Measurements from ENCODE around the gene PCGF1. TPM values are rescaled to one million over a fixed set of nuclear protein-coding genes. Genes with fewer than 3 reads are reported as not detected.
"Not testable (repeated sequence)": the region's sequence is repeated elsewhere in the genome, so short reads cannot be mapped to it uniquely, and the experiment has no call there.

The PCGF1 gene
- total RNA-seq, 1 experiment from 2014 or later = 39.9 TPM

GRCh38 chr2:74461187-74462053, 46.1 kb downstream of the PCGF1 start:
- Histone ChIP-seq H3K27ac (ENCODE audit: low read depth, low read length) (no peak overlapping the region), H3K36me3 (ENCODE audit: control insufficient read depth in 1 of 2, insufficient read depth in 2 of 2, low read length in 2 of 2) (peaks cover 6 to 19% of the 10 kb centered on the region in 2 experiments; a peak in 2 of 4 replicates), H3K9me2 (ENCODE audit: insufficient read depth) (no peaks in the 10 kb centered on the region), H3K27me3 (ENCODE audit: insufficient read depth, low read length) (no peaks in the 10 kb centered on the region), H4K20me1 (ENCODE audit: insufficient read depth) (no peaks in the 10 kb centered on the region), H3K9me3 (ENCODE audit: control insufficient read depth in 1 of 2, insufficient read depth in 1 of 2, low read depth in 1 of 2, low read length in 2 of 2) (no peaks in the 10 kb centered on the region), H3K4me2 (ENCODE audit: low read length) (no peak overlapping the region), H2AFZ (ENCODE audit: low read depth, low read length, poor library complexity, severe bottlenecking) (no peak overlapping the region), H3K4me1 (ENCODE audit: control insufficient read depth in 1 of 2, insufficient read depth in 2 of 2, low read length in 2 of 2) (peaks cover 5 to 34% of the 10 kb centered on the region in 2 experiments), H3K4me3 (replicated peaks in 1 of 2; ENCODE audit: low read depth in 1 of 2, low read length in 2 of 2) (no peak overlapping the region), H3K79me2 (ENCODE audit: insufficient read depth, low read length) (peaks cover 27% of the 10 kb centered on the region), H3K9ac (ENCODE audit: low read length) (no peak overlapping the region)
- POLR2A ChIA-PET = no interaction called here
- intact Hi-C loops (cut with micrococcal nuclease) = no loop called here
- ATAC-seq (no peak), DNase-seq (ENCODE audit: low read depth, low spot score) (no peak)
- BruUV-seq (replicated peaks) = no TSS peak
- CTCF ChIA-PET = interaction anchor here (1.3 kb wide), 1 partner anchor 71 kb away, joined by 5 read pairs; no protein-coding TSS in a partner anchor
- TF ChIP-seq POLR2A (IDR thresholded peaks at IDR 0.05; ENCODE audit: borderline replicate concordance, extremely low read depth, insufficient read depth, insufficient read length) (no peak), ELF1 (IDR thresholded peaks at IDR 0.05; ENCODE audit: borderline replicate concordance, low read depth) (no peak)
- TF ChIP-seq, protein P1, sequence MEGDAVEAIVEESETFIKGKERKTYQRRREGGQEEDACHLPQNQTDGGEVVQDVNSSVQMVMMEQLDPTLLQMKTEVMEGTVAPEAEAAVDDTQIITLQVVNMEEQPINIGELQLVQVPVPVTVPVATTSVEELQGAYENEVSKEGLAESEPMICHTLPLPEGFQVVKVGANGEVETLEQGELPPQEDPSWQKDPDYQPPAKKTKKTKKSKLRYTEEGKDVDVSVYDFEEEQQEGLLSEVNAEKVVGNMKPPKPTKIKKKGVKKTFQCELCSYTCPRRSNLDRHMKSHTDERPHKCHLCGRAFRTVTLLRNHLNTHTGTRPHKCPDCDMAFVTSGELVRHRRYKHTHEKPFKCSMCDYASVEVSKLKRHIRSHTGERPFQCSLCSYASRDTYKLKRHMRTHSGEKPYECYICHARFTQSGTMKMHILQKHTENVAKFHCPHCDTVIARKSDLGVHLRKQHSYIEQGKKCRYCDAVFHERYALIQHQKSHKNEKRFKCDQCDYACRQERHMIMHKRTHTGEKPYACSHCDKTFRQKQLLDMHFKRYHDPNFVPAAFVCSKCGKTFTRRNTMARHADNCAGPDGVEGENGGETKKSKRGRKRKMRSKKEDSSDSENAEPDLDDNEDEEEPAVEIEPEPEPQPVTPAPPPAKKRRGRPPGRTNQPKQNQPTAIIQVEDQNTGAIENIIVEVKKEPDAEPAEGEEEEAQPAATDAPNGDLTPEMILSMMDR (IDR thresholded peaks at IDR 0.05 in 2 of 3, conservative IDR thresholded peaks at IDR 0.05 in 1 of 3; ENCODE audit: borderline replicate concordance in 1 of 3, insufficient read depth in 1 of 3, low read depth in 2 of 3, low read length in 2 of 3) = peak in 2 of 3 experiments; percentile 43 to 50; a peak in 4 of 6 replicates
- RAD21 ChIA-PET (ENCODE audit: low non-redundant PET in 1 of 2, low total read pairs in 2 of 2, uncharacterized antibody in 2 of 2, unreplicated experiment in 2 of 2) = no interaction called here

DNA sequence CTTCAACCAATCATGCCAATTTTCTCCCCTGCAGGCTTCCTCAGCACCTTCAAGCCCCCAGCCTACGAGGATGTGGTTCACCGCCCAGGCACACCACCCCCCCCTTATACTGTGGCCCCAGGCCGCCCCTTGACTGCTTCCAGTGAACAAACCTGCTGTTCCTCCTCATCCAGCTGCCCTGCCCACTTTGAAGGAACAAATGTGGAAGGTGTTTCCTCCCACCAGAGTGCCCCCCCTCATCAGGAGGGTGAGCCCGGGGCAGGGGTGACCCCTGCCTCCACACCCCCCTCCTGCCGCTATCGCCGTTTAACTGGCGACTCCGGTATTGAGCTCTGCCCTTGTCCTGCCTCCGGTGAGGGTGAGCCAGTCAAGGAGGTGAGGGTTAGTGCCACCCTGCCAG, 47.3 kb downstream of the PCGF1 start:
- ATAC-seq; DNase-seq (ENCODE audit: low read depth, low spot score); H3K4me3 ChIP-seq (replicated peaks in 1 of 2; ENCODE audit: low read depth in 1 of 2, low read length in 2 of 2); H4K20me1 ChIP-seq (ENCODE audit: insufficient read depth); CTCF ChIA-PET; H3K9me2 ChIP-seq (ENCODE audit: insufficient read depth); H2AFZ ChIP-seq (ENCODE audit: low read depth, low read length, poor library complexity, severe bottlenecking); H3K9ac ChIP-seq (ENCODE audit: low read length); intact Hi-C loops (cut with micrococcal nuclease); RAD21 ChIA-PET (ENCODE audit: low non-redundant PET in 1 of 2, low total read pairs in 2 of 2, uncharacterized antibody in 2 of 2, unreplicated experiment in 2 of 2); H3K9me3 ChIP-seq (ENCODE audit: control insufficient read depth in 1 of 2, insufficient read depth in 1 of 2, low read depth in 1 of 2, low read length in 2 of 2); BruUV-seq (replicated peaks); H3K27ac ChIP-seq (ENCODE audit: low read depth, low read length); H3K4me2 ChIP-seq (ENCODE audit: low read length); H3K27me3 ChIP-seq (ENCODE audit: insufficient read depth, low read length): not testable (repeated sequence)
- H3K4me1 ChIP-seq (ENCODE audit: control insufficient read depth in 1 of 2, insufficient read depth in 2 of 2, low read length in 2 of 2) = peaks cover 12 to 41% of the 10 kb centered on the region in 2 experiments
- peaks cover 29% of the 10 kb centered on the region for H3K79me2 ChIP-seq (ENCODE audit: insufficient read depth, low read length)
- TF ChIP-seq POLR2A (IDR thresholded peaks at IDR 0.05; ENCODE audit: borderline replicate concordance, extremely low read depth, insufficient read depth, insufficient read length) = peak; percentile 34
- POLR2A ChIA-PET = interaction anchor here (1.6 kb wide), 1 partner anchor 20 kb away, joined by 4 read pairs; no protein-coding TSS in a partner anchor
- H3K36me3 ChIP-seq (ENCODE audit: control insufficient read depth in 1 of 2, insufficient read depth in 2 of 2, low read length in 2 of 2) = peaks cover 6 to 19% of the 10 kb centered on the region in 2 experiments; a peak in 2 of 4 replicates
